Activated T-cell treated with anti-CD3 and anti-CD28 coated beads, Interleukin-2, amount 50 U/mL, for 24 hours (primary cell): ENCODE results near the gene VSTM2A.

Experiments
- DNase-seq: peaks from one replicate; pipeline ENCODE4 v3.0.0-alpha.2; 2020
- H3K27ac Mint-ChIP-seq: 2 replicates; pipeline ENCODE4 v1.8.0; 2020; ENCODE audit warnings: mild to moderate bottlenecking, mixed read lengths
- H3K27me3 Mint-ChIP-seq: 2 replicates; pipeline ENCODE4 v1.8.0; 2020; ENCODE audit warnings: mixed read lengths
- H3K36me3 Mint-ChIP-seq: 2 replicates; pipeline ENCODE4 v1.8.0; 2020; ENCODE audit warnings: low read depth, mixed read lengths
- H3K4me1 Mint-ChIP-seq: 2 replicates; pipeline ENCODE4 v1.8.0; 2020; ENCODE audit warnings: low read depth, mixed read lengths
- H3K4me3 Mint-ChIP-seq: 2 replicates; pipeline ENCODE4 v1.8.0; 2020; ENCODE audit warnings: mild to moderate bottlenecking, moderate library complexity, mixed read lengths
- H3K9me3 Mint-ChIP-seq: 2 replicates; pipeline ENCODE4 v1.8.0; 2020; ENCODE audit warnings: mixed read lengths

Gene VSTM2A

DNA sequence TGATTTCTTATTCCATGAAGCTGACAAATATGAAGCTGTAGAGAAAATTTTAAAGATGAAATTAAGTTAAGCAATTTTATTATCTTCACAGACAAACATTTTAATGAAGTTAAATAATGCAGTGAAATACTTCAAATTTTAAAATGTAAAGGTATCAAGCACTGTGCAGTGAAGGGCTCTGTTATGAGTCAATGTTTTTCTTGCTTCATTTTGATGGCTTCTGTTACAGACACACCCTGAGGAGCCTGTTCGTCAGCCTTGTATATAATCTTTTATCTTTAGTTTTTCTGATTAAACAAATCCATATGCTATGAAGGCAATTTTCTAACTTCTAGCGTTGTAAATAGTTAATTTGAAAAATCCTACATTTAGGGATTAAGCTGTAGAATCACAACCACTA, 18.5 kb downstream of the VSTM2A start:
- no peak for DNase-seq
- H3K36me3 Mint-ChIP-seq: no peaks in the 10 kb centered on the region
- H3K27ac Mint-ChIP-seq: no peak overlapping the region
- H3K9me3 Mint-ChIP-seq: peaks cover 6% of the 10 kb centered on the region
- no peaks in the 10 kb centered on the region for H3K27me3 Mint-ChIP-seq
- H3K4me1 Mint-ChIP-seq: no peaks in the 10 kb centered on the region
- H3K4me3 Mint-ChIP-seq: no peak overlapping the region

DNA sequence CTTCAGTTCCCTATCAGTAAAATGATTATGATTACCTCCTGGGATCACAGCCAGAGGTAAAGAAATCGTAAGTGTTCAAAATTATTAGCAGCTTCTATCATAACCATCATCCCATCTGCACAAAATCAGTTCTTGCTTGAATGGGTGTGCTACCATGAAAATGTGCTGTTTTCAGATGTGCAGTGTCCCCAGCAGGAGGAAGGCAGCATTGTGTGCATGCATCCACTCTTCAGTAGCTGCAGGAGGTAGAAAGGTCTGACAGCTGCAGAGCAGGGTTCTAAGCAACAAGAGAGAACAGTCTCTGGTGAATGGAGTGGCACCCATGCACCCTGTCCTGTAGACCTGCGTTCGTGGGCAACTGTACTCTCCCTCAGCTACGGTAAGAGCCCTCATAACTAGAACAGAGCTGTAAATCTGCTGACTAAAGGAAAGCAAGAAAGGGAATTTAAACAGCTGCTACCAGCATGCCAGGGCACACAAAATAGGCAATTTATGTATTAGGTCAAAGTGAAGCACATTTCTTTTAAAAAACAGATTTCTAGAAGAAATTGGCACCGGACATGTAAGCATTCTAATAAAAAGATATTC, 21.2 kb downstream of the VSTM2A start:
- no peaks in the 10 kb centered on the region for H3K36me3 Mint-ChIP-seq
- H3K27ac Mint-ChIP-seq: no peak overlapping the region
- H3K4me1 Mint-ChIP-seq: no peaks in the 10 kb centered on the region
- H3K9me3 Mint-ChIP-seq: peaks cover 4% of the 10 kb centered on the region
- no peak for DNase-seq
- no peaks in the 10 kb centered on the region for H3K27me3 Mint-ChIP-seq
- no peak overlapping the region for H3K4me3 Mint-ChIP-seq

DNA sequence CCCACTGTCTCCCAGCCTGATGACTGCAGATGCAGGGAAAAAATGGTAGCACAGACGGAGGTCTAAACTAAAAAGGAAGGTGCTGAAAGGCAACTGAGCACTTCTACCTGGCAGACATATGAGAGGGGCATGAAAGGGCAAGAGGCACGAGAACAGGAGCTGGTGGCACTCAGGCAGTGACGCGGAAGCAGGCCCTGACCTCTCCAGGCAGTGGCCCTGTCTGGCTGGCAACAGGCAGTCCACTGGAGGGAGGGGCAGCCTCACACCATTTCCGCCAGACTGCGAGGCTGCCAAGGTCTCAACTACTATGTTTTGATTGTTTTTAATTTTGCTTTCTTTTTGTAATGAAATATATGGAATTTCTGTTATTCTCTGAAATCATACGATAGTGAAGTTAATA, 23.3 kb downstream of the VSTM2A start:
- Mint-ChIP-seq H3K9me3 (peaks cover 6% of the 10 kb centered on the region), H3K27me3 (no peaks in the 10 kb centered on the region), H3K27ac (no peak overlapping the region), H3K4me3 (no peak overlapping the region), H3K36me3 (no peaks in the 10 kb centered on the region), H3K4me1 (no peaks in the 10 kb centered on the region)
- DNase-seq: no peak

DNA sequence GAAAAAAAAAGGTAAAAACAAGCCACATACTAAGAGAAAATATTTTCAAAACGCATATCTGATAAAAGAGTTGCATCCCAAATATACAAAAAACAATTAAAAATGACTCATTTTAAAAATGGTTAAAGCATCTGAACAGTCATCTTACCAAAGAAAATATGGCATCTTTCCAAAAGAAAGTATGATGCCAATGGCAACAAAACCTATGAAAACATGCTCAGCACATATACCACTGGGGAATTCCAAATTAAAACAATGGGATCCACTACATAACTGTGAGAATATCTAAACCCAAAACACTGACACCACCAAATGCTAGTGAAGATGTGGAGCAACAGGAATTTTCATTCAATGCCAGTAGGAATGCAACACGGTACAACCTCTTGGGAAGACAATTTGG, 39.3 kb downstream of the VSTM2A start:
- H3K27me3 Mint-ChIP-seq: no peaks in the 10 kb centered on the region

DNA sequence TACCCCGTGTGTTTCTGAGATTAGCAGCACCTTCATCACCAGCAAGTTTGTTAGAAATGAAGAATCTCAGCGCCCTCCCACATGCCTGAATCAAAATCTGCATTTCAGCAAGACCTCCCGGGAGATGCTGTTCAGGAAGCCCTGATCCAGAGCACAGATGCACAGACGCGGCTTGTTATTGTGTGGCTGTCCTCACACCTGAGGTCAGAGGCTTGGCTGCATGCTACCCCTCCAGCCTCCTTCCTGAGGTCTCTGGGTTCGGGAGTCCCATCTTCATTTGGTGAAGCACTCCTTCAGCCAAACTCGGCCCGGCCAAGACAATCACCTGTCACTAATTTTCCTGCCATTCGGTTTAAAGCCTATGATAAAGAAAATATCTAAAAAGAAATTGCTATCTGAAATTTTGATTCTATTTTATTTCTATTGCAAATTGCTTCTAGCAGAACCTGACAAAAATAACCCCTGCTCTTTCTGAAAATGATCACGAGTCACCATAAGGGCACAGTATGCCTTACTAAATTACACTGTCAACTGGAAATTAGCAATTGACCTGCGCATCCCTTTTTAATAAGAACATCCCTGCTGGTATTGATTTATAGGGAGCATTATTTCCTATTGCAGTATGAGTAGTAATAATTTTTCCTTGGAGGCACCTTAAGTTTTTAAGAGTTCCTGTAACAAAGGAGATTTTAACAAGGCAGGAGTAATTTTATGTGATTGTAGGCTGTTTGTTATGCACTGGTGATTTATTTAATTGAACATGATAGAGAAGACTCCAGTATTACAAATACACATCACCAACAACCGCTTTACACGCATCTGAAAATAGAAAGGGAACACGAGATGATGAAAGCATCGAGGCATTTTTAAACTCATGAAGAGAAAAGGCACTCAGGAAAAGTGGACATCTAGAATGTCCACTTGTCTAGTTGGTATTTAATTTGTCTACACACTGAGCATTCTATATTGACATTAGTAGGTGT, 49.5 kb downstream of the VSTM2A start:
- H3K4me1 Mint-ChIP-seq: no peaks in the 10 kb centered on the region
- H3K9me3 Mint-ChIP-seq: peaks cover 3% of the 10 kb centered on the region
- DNase-seq: no peak
- no peaks in the 10 kb centered on the region for H3K36me3 Mint-ChIP-seq
- no peaks in the 10 kb centered on the region for H3K27me3 Mint-ChIP-seq
- H3K27ac Mint-ChIP-seq: no peak overlapping the region
- H3K4me3 Mint-ChIP-seq: no peak overlapping the region

More for the DNA sequence above, 39.3 kb downstream of the VSTM2A start:
- no peak for DNase-seq
- Mint-ChIP-seq H3K4me1 (no peaks in the 10 kb centered on the region), H3K9me3 (peaks cover 5% of the 10 kb centered on the region), H3K27ac (no peak overlapping the region), H3K4me3 (no peak overlapping the region), H3K36me3 (no peaks in the 10 kb centered on the region)

DNA sequence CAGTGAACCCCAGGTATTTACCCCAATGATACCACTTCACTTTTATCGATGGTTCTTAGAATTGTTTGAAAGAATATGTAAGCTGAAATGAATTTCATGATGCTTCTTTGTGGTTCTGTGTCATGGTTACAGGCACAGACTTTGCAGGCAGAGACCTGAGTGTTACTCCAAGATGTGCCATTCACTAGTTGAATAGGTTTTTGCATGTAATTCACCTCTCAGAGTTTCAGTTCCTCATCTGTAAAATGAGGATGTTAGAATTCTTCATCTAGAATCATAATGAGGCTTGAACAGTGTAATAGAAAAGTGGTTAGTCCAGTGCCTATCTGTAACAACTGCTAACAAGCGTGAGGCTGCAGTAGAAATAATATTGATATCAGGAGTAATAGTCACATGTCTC, 54.6 kb downstream of the VSTM2A start:
- no peak overlapping the region for H3K4me3 Mint-ChIP-seq
- H3K27me3 Mint-ChIP-seq: no peaks in the 10 kb centered on the region
- DNase-seq: no peak
- H3K27ac Mint-ChIP-seq: no peak overlapping the region
- no peaks in the 10 kb centered on the region for H3K4me1 Mint-ChIP-seq
- H3K36me3 Mint-ChIP-seq: no peaks in the 10 kb centered on the region
- peaks cover 5% of the 10 kb centered on the region for H3K9me3 Mint-ChIP-seq

DNA sequence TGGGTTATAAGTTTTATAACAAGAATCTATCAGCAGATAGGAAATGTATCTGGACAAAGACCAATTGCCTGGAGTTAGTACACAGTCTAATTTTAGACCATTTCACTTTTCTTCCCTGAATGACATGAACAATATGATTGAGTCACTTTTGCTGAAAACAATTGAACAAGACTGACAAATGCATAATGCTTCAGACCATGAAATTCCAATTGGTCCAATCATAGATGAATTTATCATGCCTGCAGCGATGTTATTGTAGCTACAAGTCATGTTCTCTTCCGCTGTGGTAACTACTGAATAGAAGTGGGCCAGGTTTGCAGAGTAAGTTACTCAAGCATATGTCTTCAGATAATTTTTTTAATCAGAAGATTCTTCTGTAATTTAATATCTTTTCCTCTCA, 73.4 kb downstream of the VSTM2A start:
- no peak for DNase-seq
- Mint-ChIP-seq H3K4me3 (no peak overlapping the region), H3K36me3 (no peaks in the 10 kb centered on the region), H3K4me1 (no peaks in the 10 kb centered on the region), H3K9me3 (no peaks in the 10 kb centered on the region), H3K27me3 (no peaks in the 10 kb centered on the region), H3K27ac (no peak overlapping the region)
